HFF-Myc (cell line): ENCODE results near the gene SP100.

ENCODE experiments used
- DNase-seq: peaks from one replicate; pipeline ENCODE4 v3.0.0-alpha.2; 2011; ENCODE audit warnings: low read depth; ENCODE audit errors: extremely low read depth
- H3K4me3 ChIP-seq: replicated peaks from 2 replicates; pipeline ENCODE4 v1.5.1; 2011; ENCODE audit warnings: low read depth, mild to moderate bottlenecking, control low read depth, low read length
- TF ChIP-seq, protein P1 (sequence below): IDR thresholded peaks from 2 replicates; pipeline ENCODE4 v1.5.1; 2012; ENCODE audit warnings: mild to moderate bottlenecking, low read depth, low read length, control low read depth; ENCODE audit errors: missing control alignments

The SP100 gene

DNA sequence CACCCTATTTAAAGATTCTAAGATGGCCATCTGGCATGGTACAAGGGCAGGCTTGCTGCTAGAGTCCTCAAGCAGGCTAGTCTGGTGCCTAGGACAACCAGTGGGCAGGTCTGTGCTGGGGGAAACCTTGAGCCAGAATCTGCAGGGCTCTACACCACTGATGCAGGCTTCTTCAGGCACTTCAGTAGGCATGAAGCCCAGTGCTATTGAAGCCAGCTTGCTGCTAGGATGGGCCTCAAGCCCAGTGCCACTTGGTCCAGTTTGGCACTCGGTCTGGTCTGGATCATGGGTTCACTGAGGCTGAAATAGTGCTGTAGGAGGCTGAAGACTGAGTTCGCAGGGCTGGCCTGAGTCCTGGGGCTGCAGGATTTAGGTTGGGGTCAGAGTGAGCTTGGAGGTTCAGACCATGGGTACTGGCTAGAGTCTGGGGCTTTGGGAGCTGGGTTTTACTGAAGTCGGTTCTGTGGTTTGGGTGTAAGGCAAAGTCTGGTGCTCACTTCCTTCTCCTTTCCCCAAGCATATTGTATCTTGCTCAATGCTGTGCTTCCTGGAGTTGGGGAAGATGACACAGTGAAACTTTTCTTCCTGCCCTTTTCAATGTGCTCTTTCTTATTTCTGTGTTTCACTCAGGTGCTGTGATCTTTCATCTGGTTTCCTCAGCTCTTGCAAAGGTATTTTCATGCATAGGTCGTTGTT is 41.2 kb downstream of the SP100 start:
- H3K4me3 ChIP-seq = no peak overlapping the region
- no peak for DNase-seq
- TF ChIP-seq, protein P1, sequence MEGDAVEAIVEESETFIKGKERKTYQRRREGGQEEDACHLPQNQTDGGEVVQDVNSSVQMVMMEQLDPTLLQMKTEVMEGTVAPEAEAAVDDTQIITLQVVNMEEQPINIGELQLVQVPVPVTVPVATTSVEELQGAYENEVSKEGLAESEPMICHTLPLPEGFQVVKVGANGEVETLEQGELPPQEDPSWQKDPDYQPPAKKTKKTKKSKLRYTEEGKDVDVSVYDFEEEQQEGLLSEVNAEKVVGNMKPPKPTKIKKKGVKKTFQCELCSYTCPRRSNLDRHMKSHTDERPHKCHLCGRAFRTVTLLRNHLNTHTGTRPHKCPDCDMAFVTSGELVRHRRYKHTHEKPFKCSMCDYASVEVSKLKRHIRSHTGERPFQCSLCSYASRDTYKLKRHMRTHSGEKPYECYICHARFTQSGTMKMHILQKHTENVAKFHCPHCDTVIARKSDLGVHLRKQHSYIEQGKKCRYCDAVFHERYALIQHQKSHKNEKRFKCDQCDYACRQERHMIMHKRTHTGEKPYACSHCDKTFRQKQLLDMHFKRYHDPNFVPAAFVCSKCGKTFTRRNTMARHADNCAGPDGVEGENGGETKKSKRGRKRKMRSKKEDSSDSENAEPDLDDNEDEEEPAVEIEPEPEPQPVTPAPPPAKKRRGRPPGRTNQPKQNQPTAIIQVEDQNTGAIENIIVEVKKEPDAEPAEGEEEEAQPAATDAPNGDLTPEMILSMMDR = no peak

DNA sequence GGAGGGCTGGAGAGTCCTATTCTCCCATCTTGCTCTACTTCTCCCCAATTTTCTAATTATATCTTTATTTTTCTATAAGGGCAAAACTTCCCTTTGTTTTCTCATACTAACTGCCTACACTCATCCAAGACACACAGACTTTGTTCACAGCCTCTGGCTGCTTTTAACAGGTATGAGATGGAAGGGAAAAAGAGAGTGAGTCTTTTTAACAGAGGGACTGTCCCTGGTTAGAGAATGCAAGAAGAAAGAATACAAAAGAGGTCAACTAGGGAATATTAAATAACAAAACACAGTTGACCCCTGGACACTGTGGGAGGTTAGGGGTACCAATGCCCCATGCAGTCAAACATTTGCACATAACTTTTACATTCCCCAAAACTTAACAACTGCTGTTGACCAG is 41.8 kb downstream of the SP100 start:
- DNase-seq = no peak
- TF ChIP-seq, protein P1 = no peak
- no peak overlapping the region for H3K4me3 ChIP-seq

DNA sequence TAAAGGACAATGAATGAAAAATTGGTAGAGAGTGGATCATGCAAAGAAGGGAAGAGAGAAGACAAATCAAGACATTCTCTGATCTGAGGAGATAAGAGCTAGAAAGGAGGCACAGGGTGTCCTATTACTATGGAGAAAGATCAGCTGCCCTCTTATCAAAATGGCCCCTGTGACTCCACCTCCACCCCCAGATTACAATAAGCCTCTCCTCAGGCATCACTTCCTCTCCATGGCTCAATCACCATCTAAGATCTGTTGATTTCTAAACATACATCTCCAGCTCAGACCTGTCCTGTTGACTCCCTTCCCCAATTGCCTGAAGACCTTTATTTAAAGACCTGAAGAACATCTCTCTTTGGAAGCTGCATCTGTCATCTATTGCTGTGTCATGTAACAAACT is 43.2 kb downstream of the SP100 start:
- TF ChIP-seq, protein P1 = no peak
- DNase-seq = no peak
- no peak overlapping the region for H3K4me3 ChIP-seq

DNA sequence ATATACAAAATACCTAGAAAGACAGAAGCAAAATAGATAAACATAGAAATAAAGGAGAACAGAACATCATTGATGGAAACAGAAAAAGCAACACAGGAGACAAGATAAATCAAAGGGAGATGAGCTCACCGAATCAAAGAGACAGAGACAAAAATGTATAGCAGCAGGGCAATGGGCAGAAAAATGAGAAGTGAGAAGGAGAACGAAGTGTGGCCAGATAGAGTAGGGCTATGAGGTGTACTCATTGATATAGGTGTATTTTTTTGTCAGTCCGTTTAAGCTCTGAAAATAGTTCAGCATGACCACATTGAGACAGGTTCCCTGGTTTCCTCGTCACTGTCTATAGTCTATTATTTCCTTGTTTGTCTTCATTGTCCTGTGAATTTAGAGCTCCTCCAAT is 55.1 kb downstream of the SP100 start:
- TF ChIP-seq, protein P1 = no peak
- H3K4me3 ChIP-seq = no peak overlapping the region
- DNase-seq = no peak

DNA sequence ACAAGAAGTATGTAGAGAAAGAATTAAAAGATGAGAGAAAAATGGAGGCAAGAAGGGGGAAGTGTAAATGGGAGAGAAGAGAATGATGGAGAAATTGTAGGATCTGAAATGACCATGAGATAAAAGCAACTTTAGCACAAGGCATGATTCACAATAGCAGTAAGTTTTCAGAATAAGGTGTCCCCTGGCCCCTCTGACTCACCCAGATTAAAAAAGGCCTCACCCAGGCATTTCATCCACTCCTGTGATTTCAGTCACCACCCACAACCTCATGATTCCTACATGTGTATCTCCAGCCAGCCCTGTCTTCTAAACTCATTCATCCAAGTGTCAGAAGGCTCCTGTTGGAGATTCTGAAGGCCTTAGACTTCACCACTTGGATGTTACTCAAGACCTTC is 56.6 kb downstream of the SP100 start:
- TF ChIP-seq, protein P1 = no peak
- DNase-seq = no peak

DNA sequence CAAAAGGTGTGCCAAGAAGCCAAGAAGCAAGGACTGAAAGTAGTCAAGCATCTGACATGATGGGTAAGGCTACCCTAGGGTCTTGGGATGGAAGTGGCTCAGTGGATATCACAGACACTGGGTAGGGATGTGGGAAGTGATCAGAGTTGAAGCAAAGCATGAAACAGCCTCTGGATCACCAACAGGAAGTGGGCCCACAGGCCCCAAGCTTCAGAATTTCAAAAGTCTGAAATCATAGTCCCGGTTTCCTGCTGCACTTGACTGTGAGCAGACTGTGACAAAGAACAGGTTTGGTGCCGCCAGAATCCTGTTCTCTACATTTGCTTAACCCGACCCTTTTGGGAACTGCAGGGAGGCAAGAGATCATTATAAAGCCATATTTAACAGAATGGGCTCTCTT is 57.4 kb downstream of the SP100 start:
- TF ChIP-seq, protein P1 = no peak
- H3K4me3 ChIP-seq = no peak overlapping the region
- no peak for DNase-seq

More for the DNA sequence above, 56.6 kb downstream of the SP100 start:
- H3K4me3 ChIP-seq = no peak overlapping the region

DNA sequence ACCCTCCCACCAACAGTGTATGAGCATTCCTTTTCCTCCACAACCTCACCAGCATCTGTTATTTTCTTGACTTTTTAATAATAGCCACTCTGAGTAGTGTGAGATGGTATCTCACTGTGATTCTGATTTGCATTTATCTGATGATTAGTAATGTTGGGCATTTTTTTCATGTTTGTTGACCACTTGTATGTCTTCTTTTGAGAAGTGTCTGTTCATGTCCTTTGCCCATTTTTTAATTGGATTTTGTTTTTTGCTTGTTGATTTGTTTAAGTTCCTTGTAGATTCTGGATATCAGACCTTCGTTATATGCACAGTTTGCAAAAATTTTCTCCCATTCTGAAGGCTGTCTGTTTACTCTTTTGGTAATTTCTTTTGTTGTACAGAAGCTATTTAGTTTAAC is 59.1 kb downstream of the SP100 start:
- DNase-seq = no peak
- H3K4me3 ChIP-seq = no peak overlapping the region
- TF ChIP-seq, protein P1 = no peak
